Measurements from ENCODE around the gene RNU4-1.
"Not testable (repeated sequence)": the region's sequence is repeated elsewhere in the genome, so short reads cannot be mapped to it uniquely, and the experiment has no call there.

RNU4-1 gene

DNA sequence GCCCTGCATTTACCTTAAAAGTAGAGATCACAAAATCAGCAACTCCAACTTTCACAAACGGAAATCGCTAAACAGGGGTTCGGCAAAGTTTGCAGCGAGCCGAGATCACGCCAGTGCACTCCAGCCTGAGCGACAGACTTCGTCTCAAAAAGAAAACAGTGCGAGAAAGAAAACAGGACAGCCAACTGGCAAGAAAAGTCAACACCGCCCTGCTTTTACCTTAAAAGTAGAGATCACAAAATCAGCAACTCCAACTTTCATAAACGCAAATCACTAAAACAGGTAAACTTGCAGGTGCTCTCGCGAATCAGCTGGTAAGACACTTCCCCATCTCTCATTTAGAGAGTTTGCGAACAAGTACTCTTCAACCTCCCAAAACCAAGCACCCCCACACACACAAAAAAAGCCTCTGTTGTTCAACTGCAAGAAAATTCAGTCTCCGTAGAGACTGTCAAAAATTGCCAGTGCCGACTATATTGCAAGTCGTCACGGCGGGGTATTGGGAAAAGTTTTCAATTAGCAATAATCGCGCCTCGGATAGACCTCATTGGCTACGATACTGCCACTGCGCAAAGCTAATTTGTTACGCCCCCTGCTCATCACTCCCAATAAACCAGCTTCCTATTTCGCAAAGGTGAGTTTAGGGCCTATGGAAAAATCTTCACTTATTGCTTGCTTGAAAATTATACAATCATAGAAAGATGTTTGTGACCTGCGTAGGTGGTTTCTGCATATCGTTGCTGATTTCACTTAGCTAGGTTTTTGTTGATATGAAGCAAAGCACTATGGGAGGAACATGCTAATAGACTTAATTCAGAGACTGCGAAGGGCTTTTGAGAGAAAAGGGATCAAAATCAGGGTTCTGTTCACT, at the start of gene RNU4-1:
RNU4-1 (minus strand) TSS at position 577 of the 871 bp plus-strand sequence.
- peak; percentile 66 to 91 for DNase-seq

DNA sequence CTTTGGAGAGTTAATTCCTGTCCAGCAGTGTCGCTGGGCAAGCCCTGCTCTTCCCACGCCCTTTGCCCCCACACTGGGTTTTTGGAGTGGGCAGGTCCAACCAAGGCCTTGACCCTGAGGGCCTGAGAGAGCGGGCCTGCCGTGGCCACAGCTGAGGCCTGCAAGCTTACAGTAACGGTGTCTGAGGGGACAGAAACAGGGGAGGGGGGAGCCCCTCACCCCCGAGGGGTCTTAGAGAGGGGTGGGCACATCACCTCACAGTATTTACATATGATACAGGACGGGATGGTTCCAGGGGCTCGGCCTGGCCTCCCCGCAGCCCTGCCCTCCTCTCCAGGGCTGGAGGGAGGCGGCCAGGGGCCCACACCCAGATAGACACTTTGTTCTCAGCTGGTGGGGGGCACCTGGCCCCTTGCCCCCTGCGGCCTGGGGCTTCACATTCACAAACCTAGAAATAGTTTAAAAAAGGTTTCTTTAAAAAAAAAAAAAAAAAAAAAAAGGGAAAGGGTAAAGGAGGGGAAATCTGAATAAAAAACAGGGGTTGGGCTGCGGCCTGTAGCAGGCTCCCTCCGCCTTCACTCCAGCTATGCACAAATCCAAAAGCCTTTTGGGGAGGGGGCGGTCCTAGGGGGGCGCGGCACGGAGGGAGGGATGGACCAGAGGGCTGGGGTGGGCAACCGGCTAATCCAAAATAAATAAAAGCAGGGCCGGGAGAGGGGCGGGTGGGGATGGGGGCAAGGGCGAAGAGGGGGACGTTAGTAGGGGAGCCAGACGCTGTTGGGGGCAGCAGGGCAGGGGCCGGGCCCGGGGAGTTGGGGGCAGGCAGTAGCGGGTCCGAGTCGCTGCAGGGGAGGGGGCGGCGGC, 49.4 kb upstream of the RNU4-1 start:
- DNase-seq, result no peak

DNA sequence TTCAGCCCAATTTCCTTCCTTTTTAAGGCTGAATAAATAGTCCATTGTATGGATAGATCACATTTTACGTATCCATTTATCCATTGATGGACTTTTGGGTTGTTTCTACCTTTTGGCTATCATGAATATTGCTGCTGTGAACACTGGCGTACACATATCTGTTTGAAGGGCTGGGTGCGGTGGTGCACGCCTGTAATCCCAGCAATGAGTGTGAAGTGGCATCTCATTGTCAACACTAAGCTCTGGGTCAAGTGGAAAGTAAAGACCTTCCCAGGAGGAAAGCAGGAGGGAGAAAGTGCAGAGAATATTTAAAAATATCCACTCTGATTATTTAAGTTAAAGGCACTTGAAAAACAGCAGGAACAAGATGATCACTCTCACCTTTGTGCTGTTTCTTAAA, 46.2 kb upstream of the RNU4-1 start:
- no peak for DNase-seq

DNA sequence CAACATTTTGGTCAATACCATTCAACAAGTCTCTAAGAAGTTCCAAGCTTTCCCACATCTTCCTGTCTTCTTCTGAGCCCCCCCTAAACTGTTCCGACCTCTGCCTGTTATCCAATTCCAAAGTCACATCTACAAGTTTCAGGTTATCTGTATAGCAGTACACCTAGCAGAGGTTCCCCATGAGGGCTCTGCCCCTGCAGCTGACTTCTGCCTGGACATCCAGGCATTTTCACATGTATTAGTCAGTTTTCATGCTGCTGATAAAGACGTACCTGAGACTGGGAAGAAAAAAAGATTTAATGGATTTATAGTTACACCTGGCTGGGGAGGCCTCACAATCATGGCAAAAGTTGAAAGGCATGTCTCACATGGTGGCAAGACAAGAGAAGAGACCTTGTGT, 44.7 kb upstream of the RNU4-1 start:
- no peak for DNase-seq

DNA sequence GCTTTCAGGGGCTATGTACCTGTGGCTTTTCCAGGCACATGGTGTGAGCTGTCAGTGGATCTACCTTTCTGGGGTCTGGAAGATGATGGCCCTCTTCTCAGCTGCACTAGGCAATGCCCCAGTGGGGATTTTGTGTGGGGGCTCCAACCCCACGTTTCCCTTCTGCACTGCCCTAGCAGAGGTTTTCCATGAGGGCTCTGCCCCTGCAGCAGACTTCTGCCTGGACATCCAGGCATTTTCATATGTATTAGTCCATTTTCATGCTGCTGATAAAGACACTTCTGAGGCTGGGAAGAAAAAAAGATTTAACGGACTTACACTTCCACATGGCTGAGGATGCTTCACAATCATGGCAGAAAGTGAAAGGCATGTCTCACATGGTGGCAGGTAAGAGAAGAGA, 43.4 kb upstream of the RNU4-1 start:
- DNase-seq, result not testable (repeated sequence)

DNA sequence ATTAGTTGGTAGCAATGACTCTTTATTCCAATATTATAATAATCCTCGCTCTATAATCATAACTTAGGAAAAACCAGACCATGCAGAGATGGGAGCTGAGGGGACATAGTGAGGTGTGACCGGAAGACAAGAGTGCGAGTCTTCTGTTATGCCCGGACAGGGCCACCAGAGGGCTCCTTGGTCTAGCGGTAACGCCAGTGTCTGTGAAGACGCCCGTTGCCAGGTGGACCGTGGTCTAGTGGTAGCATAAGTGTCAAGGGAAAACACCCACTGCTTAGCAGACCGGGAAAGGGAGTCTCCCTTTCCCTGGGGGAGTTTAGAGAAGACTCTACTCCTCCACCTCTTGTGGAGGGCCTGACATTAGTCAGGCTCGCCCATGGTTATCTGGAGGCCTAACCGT, 42.4 kb upstream of the RNU4-1 start:
- peak in 1 of 2 donors; percentile 4 for DNase-seq

DNA sequence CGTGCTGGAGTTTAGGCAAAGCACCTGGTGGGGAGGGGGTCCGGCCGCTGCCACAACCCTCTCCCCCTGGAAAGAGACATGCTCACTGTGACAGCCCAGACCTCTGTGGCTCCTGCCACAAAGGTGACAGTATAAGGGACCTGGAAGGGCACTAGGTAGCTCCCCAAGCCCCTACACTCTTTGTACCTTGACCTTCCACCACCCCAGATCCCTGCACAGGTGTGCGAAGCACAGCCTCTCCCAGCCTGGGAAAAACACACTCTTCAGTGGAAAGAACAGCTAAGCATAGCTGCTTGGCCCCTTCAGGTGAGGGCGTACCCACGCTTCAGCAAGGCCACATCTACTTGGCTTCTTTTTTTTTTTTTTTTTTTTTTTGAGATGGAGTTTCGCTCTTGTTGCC, 39.5 kb upstream of the RNU4-1 start:
- DNase-seq, result no peak

DNA sequence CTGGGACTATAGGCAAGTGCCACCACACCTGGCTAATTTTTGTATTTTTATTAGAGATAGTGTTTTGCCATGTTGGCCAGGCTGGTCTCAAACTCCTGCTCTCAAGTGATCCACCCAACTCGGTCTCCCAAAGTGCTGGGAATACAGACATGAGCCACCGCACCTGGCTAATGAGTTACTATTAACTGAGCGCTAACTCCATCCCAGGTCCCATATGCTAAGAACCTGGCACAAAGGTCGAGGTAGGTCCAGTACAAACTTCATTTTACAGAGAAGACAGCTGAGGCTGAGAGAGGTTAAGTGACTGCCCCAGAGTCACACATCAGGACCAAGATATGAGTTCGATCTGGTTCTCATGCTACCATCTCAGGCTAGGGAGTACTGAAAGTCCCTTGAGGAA, 39.0 kb upstream of the RNU4-1 start:
- DNase-seq, result no peak

DNA sequence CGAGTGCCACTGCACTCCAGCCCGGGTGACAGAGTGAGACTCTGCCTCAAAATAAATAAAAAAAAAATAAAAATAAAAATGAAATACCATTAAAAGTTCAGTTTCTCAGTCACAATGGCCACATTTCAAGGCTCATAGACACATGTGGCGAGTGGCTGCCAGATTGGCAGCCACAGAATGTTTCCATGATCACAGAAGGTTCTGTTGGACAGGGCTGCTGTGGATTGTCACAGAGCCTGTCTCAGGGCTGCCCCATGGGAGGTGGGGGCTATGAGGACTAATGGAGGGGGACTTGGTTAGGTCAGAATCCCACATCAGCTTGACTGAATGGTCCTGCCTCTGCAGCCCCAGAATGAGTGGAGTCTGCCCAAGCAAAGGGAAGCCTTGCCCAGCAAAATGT, 38.4 kb upstream of the RNU4-1 start:
- no peak for DNase-seq

DNA sequence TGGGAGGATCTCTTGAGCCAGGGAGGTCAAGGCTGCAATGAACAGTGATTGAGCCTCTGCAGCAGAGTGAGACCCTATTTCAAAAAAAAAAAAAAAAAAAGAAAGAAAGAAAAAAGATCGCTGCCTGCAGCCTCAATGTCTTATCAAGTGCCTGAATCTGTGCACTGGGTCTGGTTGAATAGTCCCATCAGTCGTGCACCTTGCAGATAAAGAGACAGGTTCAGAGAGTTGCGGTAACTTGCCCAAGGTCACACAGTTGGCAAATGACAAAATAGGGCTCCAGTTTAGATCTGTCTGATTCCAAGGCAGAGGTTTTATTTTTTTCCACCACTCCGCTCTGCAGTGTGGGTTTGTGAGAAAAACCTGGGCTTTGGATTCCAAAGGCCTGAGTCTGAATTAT, 35.2 kb upstream of the RNU4-1 start:
- DNase-seq, result no peak

DNA sequence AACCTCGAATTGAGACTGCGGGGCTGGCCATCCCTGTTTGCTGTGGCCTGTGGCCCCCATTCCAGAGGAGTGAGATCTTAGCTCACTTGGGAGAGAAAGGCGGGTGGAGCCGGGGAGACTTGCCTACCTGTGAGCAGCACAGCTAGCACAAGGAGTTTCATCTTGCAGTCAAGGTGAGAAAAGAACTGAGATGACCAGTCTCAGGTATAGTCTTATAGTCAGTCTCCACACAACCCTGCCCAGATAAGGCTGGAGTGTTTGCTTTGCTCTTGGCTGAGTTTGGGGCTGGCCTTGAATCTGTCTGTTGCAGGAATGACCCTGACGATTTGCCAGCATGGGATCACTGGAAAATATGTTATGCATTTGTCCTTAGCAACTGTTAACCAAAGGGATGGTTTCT, 34.6 kb upstream of the RNU4-1 start, which contains the start of gene PLA2G1B:
PLA2G1B (minus strand) TSS at position 187 of the 400 bp plus-strand sequence; CDS start at position 161, 26 bp downstream.
- DNase-seq, result no peak

DNA sequence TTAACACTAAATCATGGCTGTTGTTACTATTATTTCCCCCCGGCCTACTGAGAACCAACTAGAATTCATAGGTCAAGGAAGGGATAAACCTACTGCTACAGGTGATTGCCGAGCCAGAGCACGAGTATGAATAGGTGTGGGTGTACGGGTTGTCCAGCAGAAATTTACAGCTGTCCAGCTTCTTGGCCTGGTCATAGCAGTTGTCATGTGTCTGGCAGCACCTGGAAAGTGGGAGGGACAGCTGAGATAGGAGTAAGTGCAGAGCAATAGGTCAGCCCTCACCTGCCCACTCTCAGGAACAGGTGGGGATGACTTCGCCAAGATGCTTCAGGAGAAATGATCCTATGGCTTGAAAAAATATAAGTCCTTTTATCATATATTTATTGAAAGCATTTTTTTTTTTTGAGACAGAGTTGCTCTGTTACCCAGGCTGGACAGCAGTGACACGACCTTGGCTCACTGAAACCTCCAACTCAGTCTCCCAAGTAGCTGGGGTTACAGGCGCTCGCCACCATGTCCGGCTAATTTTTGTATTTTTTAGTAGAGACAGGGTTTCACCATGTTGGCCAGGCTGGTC, 31.9 kb upstream of the RNU4-1 start:
- DNase-seq, result no peak

DNA sequence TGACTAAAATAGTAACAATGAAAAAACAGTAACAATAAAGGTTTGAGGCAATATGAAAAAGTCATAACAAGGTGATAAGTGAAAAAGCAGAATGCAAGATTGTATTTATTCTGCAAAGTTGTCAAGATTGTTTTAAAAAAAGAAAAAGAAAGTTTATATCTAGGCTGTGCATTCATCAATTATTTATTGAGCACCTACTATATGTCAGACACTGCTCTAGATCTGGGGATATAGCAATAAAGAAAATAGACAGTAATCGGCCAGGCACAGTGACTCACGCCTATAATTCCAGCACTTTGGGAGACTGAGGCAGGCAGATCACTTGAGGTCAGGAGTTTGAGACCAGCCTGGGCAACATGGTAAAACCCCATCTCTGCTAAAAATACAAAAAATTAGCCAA, 30.7 kb upstream of the RNU4-1 start:
- no peak for DNase-seq

DNA sequence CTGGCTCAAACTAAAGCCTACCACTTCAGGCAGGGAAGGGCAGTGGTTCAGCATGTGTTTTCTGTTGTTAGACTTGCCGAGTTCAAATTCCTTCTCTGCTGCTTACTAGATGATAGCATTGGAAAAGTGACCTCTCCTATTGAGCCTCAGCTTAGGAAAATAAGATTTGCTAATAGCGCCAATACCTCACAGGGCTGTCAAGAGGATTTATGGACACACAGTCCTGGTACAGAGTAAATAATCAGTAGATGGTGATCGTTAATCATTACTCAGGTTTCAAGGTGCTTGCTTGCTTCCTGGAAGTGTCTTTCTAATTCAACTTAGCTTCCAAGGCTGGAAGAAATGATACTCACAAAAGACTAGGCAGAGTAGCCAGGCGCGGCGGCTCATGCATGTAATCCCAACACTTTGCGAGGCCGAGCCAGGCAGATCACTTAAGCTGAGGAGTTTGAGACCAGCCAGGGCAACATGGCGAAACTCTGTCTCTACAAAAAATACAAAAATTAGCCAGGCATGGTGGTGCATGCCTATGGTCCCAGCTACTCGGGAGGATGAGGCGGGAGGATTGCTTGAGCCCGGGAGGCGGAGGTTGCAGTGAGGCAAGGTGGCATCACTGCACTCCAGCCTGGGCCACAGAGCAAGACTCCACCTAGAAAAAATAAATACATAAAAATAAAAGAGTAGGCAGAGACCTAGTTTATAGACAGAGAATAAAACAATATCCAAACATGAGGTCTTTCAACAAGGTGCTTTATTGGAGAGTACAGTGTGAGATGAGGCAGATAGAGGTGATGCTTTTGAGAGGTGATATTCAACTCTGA, 28.6 kb upstream of the RNU4-1 start:
- no peak for DNase-seq

DNA sequence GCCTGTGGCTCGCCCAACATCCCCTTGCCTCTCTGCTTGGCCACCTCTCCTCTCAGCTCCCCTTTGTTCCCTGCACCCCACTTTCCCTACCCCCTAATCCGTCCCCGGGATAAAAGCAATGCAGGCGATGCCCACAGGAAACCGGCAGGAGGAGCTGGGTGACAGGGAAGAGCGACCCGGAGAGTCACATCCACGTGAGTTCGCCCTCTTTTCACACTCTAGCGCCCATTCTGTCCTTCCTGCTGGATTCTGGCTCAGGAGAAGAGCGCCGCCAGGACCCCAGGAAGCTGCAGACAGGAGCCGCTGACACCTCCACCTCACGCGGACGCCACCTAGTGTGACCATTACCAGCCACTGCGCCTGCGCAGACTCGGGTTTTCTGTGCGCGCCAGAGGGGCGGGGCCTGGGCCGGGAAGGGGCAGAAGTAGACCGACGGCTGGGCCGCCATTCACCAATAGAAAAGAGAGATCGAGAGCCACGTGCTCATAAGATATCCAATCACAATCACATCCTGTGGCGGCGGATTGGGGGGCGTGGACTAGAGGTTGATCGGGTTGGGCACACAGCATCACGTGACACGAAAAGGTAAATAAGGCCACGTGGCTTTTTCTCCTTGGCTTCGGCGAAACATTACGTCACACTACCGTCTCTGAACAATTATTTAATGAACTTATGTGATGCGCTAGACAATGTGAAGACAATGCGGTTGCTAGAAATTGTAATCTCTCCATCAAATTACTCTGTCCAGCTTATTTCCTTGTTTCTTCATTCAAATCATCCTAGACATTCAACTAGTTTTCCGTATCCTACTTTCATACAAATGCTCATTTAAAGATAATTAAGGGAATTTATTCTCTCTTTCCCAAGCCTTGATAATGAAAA, 24.4 kb upstream of the RNU4-1 start:
- DNase-seq, result peak; percentile 99

DNA sequence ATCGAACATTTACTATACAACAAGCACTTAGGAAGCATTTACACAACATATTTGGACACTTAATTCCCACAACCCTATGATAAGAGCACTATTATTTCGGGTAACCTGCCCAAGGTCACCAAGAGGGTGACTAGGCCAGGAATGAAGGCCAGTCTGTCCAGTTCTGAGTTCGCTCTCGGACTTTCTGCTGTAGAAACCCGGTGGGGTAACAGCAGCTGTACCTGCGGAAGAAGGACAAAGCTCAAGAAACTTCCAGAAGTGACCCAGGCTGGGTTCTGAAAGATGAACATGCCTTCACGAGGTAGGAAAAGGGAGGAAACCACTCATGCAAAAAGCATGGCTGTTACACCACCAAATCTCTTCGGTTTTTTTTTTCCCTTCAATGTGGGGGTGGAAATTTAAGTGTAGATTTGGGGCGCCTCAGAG, 23.8 kb upstream of the RNU4-1 start:
- no peak for DNase-seq

DNA sequence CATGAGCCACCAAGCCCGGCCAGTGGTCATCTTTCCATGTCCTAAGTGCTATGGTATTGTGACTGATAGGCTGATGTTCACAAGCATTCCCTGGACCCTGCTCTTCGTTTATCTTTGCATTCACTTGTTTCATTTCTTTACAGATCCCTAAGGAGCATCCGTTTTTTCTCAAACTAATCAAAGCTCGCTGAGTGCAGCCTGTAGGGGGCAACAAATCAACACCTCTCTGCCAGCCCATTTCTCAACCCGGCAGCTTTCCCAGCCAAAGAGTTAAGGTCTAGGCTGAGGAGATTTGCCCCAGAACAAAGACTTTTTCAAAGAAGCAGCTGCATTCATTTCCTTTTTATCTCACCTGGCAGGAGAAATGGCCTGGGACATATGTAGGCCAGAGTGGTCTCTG, 21.2 kb upstream of the RNU4-1 start:
- no peak for DNase-seq

DNA sequence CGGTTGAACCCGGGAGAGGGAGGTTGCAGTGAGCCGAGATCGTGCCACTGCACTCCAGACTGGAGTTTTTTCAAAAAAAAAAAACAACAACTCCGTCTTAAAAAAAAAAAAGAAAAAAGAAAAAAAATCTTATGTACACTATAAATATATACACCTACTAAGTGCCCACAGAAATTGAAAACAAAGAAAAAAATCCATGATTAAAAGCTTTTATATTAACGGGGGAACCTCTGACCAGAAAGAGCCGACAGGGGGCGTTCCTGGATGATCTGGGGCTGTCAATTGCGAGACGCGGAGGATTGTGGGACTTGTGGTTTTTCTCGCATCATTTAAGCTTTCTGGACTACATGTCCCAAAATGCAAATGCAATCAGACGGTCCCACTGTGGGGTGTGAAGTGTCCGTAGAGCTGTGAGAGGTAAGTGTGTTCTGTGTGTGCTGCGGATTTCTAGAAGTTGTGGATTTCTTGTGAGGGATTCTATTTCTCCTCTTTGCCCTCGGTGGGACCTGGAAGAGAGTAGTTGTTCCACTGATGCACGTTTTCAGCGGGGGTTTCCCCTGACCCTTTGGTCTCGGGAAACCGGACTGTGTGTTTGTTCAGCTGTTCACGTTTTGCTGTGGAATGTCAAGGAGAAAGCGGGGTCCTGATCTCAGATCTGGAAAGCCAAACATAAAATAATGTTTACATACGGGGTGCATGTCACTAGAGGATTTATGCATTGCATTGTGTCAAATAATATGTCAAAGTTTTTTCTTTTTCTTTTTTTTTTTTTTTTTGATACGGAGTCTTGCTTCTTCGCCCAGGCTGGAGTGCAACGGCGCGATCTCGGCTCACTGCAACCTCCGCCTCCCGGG, 9.2 kb upstream of the RNU4-1 start, which contains the start of gene SIRT4:
SIRT4 (plus strand) TSS at position 360 of the 854 bp plus-strand sequence. CDS start 1,241 bp downstream, outside the sequence.
- peak; percentile 81 to 95 for DNase-seq

DNA sequence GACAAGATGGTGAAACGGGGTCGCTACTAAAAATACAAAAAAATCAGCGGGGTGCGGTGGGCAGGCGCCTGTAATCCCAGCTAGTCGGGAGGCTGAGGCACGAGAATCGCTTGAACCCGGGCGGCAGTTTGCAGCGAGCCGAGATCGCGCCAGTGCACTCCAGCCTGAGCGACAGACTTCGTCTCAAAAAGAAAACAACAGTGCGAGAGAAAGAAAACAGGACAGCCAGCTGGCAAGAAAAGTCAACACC, 701 bp downstream of the RNU4-1 start:
- DNase-seq, result no peak

DNA sequence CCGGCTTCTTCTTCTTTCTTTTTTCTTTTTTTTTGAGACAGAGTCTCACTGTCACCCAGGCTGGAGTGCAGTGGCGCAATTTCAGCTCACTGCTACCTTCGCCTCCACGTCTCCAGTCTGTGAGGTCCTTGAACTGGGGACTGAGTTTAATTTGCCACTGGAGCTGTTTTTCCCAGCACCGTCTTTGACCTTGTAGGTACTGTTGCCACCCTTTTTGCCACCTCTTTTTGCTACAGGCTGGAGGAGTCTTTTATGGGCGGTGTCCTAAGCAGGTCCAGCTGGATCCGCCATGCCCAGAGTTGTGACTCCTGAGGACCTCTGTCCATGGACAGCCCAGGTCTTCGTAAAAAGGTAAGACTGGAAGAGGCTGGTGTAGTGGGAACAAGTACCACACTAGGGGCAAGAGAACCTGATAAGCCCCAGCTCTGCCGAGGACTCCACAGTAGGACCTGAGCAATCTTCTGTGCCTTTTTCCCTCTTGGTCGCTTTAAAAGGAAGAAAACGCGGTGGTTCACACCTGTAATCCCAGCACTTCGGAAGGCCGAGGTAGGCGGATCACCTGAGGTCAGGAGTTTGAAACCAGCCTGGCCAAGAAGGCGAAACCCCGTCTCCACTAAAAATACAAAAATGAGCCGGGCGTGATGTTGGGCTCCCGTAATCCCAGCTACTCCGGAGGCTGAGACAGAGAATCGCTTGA, 2.3 kb downstream of the RNU4-1 start:
- DNase-seq, result no peak
